Chondrocyte (in vitro differentiated cells): ENCODE measurements around the gene SDC1. TPM values are rescaled to one million over a fixed set of nuclear protein-coding genes. Genes with fewer than 3 reads are reported as not detected.

Experiments
- DNase-seq: peaks from one replicate; pipeline ENCODE4 v3.0.0; 2021; ENCODE audit warnings: mixed read lengths, low spot score
- H3K27ac Mint-ChIP-seq: one replicate; pipeline ENCODE4 v1.8.0; 2021; ENCODE audit warnings: mild to moderate bottlenecking, moderate library complexity, mixed read lengths; ENCODE audit not compliant: unreplicated experiment
- H3K27me3 Mint-ChIP-seq: 2 replicates; pipeline ENCODE4 v1.8.0; 2021; ENCODE audit warnings: low read depth, mixed read lengths
- H3K36me3 Mint-ChIP-seq: 2 replicates; pipeline ENCODE4 v1.8.0; 2021; ENCODE audit warnings: low read depth, mixed read lengths
- H3K4me1 Mint-ChIP-seq: 2 replicates; pipeline ENCODE4 v1.8.0; 2021; ENCODE audit warnings: low read depth, mild to moderate bottlenecking, mixed read lengths
- H3K4me3 Mint-ChIP-seq: one replicate; pipeline ENCODE4 v1.8.0; 2021; ENCODE audit warnings: mild to moderate bottlenecking, moderate library complexity, mixed read lengths; ENCODE audit not compliant: unreplicated experiment
- H3K9me3 Mint-ChIP-seq: 2 replicates; pipeline ENCODE4 v1.8.0; 2021; ENCODE audit warnings: low read depth, mixed read lengths
- total RNA-seq: library from RNA; stranded (reverse); gene quantifications from 3 replicates; pipeline ENCODE4 v1.2.1, GENCODE V29; 2021
- TF ChIP-seq, protein P1 (sequence below): fragments of 200-600 bp; sonication (generic); IDR thresholded peaks from 2 replicates; pipeline ENCODE4 v1.5.0; 2021; ENCODE audit warnings: antibody characterized with exemption, mild to moderate bottlenecking, moderate library complexity

SDC1 gene
- total RNA-seq, 1 donor from 2014 or later = 13.2 TPM

DNA sequence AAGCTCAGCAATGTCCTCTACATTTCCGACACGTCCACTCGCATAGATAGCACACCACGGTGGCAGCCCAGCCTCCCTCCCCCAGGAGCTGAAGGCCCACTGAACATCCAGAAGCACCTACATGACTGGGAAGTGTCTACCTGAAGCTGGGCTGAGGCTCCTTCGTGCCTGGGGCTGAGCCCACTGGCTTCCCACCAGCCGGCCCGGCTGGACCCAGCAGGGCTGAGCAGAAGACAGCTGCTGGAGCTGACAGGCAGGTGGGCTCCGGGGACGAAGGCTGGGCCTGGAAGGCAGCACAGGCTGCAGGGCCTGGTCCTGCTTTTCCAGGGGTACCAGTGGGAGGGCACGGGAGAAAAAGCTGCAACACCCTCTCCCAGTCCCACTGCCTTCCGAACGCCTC, 13.5 kb downstream of the SDC1 start:
- Mint-ChIP-seq H3K4me3 (no peak overlapping the region), H3K36me3 (no peaks in the 10 kb centered on the region), H3K27ac (no peak overlapping the region)

GRCh38 chr2:20210462-20210861, 14.5 kb downstream of the SDC1 start:
- Mint-ChIP-seq H3K4me3 (no peak overlapping the region), H3K27me3 (no peaks in the 10 kb centered on the region), H3K27ac (no peak overlapping the region), H3K36me3 (no peaks in the 10 kb centered on the region), H3K4me1 (peaks cover 7% of the 10 kb centered on the region), H3K9me3 (no peaks in the 10 kb centered on the region)
- TF ChIP-seq, protein P1, sequence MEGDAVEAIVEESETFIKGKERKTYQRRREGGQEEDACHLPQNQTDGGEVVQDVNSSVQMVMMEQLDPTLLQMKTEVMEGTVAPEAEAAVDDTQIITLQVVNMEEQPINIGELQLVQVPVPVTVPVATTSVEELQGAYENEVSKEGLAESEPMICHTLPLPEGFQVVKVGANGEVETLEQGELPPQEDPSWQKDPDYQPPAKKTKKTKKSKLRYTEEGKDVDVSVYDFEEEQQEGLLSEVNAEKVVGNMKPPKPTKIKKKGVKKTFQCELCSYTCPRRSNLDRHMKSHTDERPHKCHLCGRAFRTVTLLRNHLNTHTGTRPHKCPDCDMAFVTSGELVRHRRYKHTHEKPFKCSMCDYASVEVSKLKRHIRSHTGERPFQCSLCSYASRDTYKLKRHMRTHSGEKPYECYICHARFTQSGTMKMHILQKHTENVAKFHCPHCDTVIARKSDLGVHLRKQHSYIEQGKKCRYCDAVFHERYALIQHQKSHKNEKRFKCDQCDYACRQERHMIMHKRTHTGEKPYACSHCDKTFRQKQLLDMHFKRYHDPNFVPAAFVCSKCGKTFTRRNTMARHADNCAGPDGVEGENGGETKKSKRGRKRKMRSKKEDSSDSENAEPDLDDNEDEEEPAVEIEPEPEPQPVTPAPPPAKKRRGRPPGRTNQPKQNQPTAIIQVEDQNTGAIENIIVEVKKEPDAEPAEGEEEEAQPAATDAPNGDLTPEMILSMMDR = no peak
- DNase-seq = no peak

More for the DNA sequence above, 13.5 kb downstream of the SDC1 start:
- TF ChIP-seq, protein P1 = no peak
- no peak for DNase-seq
- H3K27me3 Mint-ChIP-seq = no peaks in the 10 kb centered on the region
- H3K9me3 Mint-ChIP-seq = no peaks in the 10 kb centered on the region
- H3K4me1 Mint-ChIP-seq = peaks cover 7% of the 10 kb centered on the region

DNA sequence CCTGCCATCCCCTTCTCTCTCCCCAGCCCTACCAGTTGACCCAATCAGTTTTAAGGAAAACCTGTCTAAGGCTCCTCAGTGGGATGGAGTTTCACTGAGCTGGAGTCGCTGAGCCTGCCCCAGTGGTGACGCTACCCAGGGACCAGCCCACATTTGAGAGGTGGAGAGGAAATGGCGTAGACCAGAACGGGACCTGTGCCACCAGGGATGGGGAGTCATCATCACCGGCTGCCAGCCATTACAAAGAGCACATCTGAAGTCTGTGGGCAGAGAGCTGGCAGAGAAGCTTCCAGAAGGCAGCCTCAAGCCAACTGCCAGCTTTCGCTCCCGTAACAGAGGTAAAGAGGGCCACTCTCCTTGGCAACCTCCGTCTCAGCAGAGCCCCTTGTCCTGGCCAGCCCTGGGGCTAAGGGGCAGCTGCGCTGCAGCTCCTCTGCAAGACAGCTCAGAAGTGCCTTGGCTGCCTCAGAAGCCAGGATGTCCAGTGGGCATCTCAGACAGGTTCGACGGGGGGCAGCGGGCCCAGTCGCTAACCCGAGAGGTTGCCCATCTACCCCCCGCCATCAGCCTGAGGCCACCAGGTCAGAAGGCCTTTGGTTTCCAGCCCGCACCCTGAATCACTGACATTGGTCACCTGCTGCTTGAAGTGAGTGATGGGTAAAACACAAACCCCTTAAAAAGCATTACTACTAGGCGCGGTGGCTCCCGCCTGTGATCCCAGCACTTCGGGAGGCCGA, 15.4 kb downstream of the SDC1 start:
- no peaks in the 10 kb centered on the region for H3K9me3 Mint-ChIP-seq
- peaks cover 7% of the 10 kb centered on the region for H3K4me1 Mint-ChIP-seq
- TF ChIP-seq, protein P1 = no peak
- DNase-seq = no peak
- no peaks in the 10 kb centered on the region for H3K36me3 Mint-ChIP-seq
- H3K4me3 Mint-ChIP-seq = no peak overlapping the region
- H3K27me3 Mint-ChIP-seq = no peaks in the 10 kb centered on the region
- H3K27ac Mint-ChIP-seq = no peak overlapping the region

DNA sequence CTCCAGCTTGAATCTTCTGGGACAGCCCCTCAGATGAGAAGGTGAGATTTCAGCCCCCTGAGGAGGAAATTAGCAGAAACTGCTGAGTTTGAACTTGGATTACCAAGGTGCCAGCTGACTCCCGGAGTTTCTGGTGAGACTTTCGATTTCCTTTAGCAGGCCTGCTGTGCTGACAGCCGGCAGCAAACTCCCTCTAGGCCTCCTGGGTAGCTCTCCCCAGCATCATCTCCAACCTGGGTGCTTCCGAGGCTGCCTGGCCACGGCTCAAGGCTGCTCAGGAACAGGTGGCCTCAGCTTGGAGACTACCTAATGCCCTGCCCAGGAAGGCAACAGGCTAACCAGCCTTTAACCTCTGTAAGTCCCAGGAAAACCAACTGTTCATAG, 16.5 kb downstream of the SDC1 start:
- Mint-ChIP-seq H3K36me3 (no peaks in the 10 kb centered on the region), H3K9me3 (no peaks in the 10 kb centered on the region), H3K4me3 (no peak overlapping the region), H3K27ac (no peak overlapping the region), H3K4me1 (peaks cover 7% of the 10 kb centered on the region), H3K27me3 (no peaks in the 10 kb centered on the region)
- no peak for DNase-seq
- TF ChIP-seq, protein P1 = no peak

DNA sequence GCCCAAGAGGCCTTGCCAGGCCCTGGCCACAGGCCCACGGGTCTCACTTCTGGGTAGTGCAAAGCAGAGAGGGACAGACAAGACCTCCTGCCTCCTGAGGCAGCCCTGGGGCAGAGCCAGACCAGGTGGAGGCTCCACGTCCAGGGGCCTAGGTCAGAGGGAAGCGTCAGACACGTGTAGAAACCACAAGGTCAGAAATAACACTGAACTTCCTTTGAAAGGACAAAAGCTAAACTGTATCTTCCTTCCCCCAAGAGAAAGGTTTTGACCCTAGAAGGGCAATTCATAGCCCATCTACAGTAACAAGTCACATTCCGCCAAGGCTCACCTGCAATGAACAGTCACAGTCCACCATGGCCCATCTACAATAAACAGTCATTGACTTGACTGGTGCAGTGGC, 17.9 kb downstream of the SDC1 start:
- Mint-ChIP-seq H3K9me3 (no peaks in the 10 kb centered on the region), H3K4me1 (peaks cover under 1% of the 10 kb centered on the region), H3K27me3 (no peaks in the 10 kb centered on the region), H3K4me3 (no peak overlapping the region), H3K27ac (no peak overlapping the region), H3K36me3 (no peaks in the 10 kb centered on the region)
- TF ChIP-seq, protein P1 = no peak
- no peak for DNase-seq
